K562 (cell line): ENCODE results near the gene ROR2. TPM values are rescaled to one million over a fixed set of nuclear protein-coding genes. Genes with fewer than 3 reads are reported as not detected.
A peak's percentile ranks its signal among the peaks of the same experiment; 100 is the strongest.

Experiments
- ARHGAP35 ChIP-seq: fragments of 450-650 bp; IDR thresholded peaks from 2 replicates; pipeline ENCODE4 v1.6.1; 2018; ENCODE audit not compliant: partially characterized antibody
- ARID1B ChIP-seq: fragments of 450-650 bp; IDR thresholded peaks from 2 replicates; pipeline ENCODE4 v1.6.1; 2016; ENCODE audit warnings: antibody characterized with exemption, mild to moderate bottlenecking, inconsistent platforms
- ATF3 ChIP-seq, 2 experiments: fragments of 450-650 bp in 1 of 2; sonication (generic) in 1 of 2; formaldehyde crosslinking in 1 of 2; IDR thresholded peaks in 1 of 2; conservative IDR thresholded peaks in 1 of 2; 2 replicates each; pipeline versions ENCODE4 v1.6.1 to v1.8.1; 2016 to 2023; ENCODE audit warnings: mild to moderate bottlenecking in 2 of 2, moderate library complexity in 2 of 2, inconsistent platforms in 1 of 2, missing genetic modification reagents in 1 of 2
- CXXC5 ChIP-seq: fragments of 250-450 bp; sonication (Bioruptor Pico); IDR thresholded peaks from 2 replicates; pipeline ENCODE4 v1.8.0; 2022; ENCODE audit warnings: inconsistent platforms, mild to moderate bottlenecking, moderate library complexity
- E2F8 ChIP-seq: fragments of 450-650 bp; IDR thresholded peaks from 2 replicates; pipeline ENCODE4 v1.7.1; 2018; ENCODE audit warnings: mild to moderate bottlenecking, low read depth; ENCODE audit not compliant: partially characterized antibody
- EP400 ChIP-seq: fragments of 450-650 bp; IDR thresholded peaks from 2 replicates; pipeline ENCODE4 v1.6.1; 2017; ENCODE audit warnings: antibody characterized with exemption, mild to moderate bottlenecking, moderate library complexity
- ESRRA ChIP-seq: fragments of 450-650 bp; IDR thresholded peaks from 2 replicates; pipeline ENCODE4 v1.6.1; 2014; ENCODE audit warnings: low read depth, mild to moderate bottlenecking, moderate library complexity, borderline replicate concordance
- FOXA3 ChIP-seq, 2 experiments: fragments of 450-650 bp in 1 of 2; sonication (generic) in 1 of 2; formaldehyde crosslinking; IDR thresholded peaks in 1 of 2; conservative IDR thresholded peaks in 1 of 2; 2 replicates each; pipeline versions ENCODE4 v1.4.0 to v1.8.0; 2020 to 2022; ENCODE audit warnings: mild to moderate bottlenecking in 2 of 2, missing genetic modification reagents in 1 of 2
- FOXO4 ChIP-seq: fragments of 450-650 bp; formaldehyde crosslinking; IDR thresholded peaks from 2 replicates; pipeline ENCODE4 v1.4.0; 2020; ENCODE audit warnings: mild to moderate bottlenecking, moderate library complexity
- MXD1 ChIP-seq: fragments of 250-450 bp; sonication (Bioruptor Pico); IDR thresholded peaks from 2 replicates; pipeline ENCODE4 v1.8.0; 2021; ENCODE audit warnings: borderline replicate concordance, mild to moderate bottlenecking, moderate library complexity; ENCODE audit not compliant: poor library complexity, severe bottlenecking
- NR3C1 ChIP-seq: sonication (generic); formaldehyde crosslinking; IDR thresholded peaks from 2 replicates; pipeline ENCODE4 v1.8.1; 2022; ENCODE audit warnings: missing genetic modification reagents
- PKNOX1 ChIP-seq: fragments of 450-650 bp; IDR thresholded peaks from 2 replicates; pipeline ENCODE4 v1.6.1; 2016
- RAD21 ChIP-seq, 2 experiments: fragments of 250-450 bp in 1 of 2; fragments of 450-650 bp in 1 of 2; sonication (Bioruptor Pico) in 1 of 2; formaldehyde crosslinking in 1 of 2; IDR thresholded peaks in 1 of 2; conservative IDR thresholded peaks in 1 of 2; 2 replicates each; pipeline versions ENCODE4 v1.4.0 to v1.8.0; 2020 to 2022; ENCODE audit warnings: mild to moderate bottlenecking in 2 of 2, moderate library complexity in 1 of 2
- SMARCA4 ChIP-seq: fragments of 450-650 bp; IDR thresholded peaks from 2 replicates; pipeline ENCODE4 v1.6.1; 2016
- SREBF1 ChIP-seq: fragments of 150-350 bp; IDR thresholded peaks from 2 replicates; pipeline ENCODE4 v1.6.1; 2014; ENCODE audit warnings: antibody characterized with exemption, low read depth, low read length, borderline replicate concordance
- STAT5B ChIP-seq: fragments of 250-450 bp; sonication (Bioruptor Pico); IDR thresholded peaks from 2 replicates; pipeline ENCODE4 v1.8.0; 2021; ENCODE audit warnings: mild to moderate bottlenecking, inconsistent platforms
- TAF15 ChIP-seq: fragments of 200-400 bp; formaldehyde crosslinking; IDR thresholded peaks from 2 replicates; pipeline ENCODE4 v1.6.1; 2017; ENCODE audit warnings: mild to moderate bottlenecking, low read depth, low read length, moderate library complexity
- TCF7 ChIP-seq: sonication (generic); IDR thresholded peaks from 2 replicates; pipeline ENCODE4 v1.6.1; 2016; ENCODE audit warnings: antibody characterized with exemption, borderline replicate concordance
- ZKSCAN8 ChIP-seq: fragments of 200-800 bp; sonication (Bioruptor generic); IDR thresholded peaks from 2 replicates; pipeline ENCODE4 v1.6.1; 2016; ENCODE audit warnings: missing genetic modification characterization, missing compliant biosample characterization
- ZNF133 ChIP-seq: fragments of 250-450 bp; sonication (Bioruptor Pico); IDR thresholded peaks from 2 replicates; pipeline ENCODE4 v1.4.0; 2020; ENCODE audit warnings: mild to moderate bottlenecking
- ZNF561 ChIP-seq: fragments of 450-650 bp; formaldehyde crosslinking; conservative IDR thresholded peaks from 2 replicates; pipeline ENCODE4 v1.4.0; 2020; ENCODE audit warnings: mild to moderate bottlenecking, moderate library complexity
- polyA plus RNA-seq, 8 experiments: library from polyadenylated mRNA; depleted of rRNA in 4 of 8; stranded (reverse) in 5 of 8; unstranded in 3 of 8; fragments of >200 nt; fragmentation: Nextera tagmentation in 2 of 8; fragmentation: Illumina TruSeq in 1 of 8; extraction: Ambion mirVana in 2 of 8; extraction: Trizol in 1 of 8; gene quantifications; 2 replicates each; pipeline versions ENCODE4 v1.2.1 to v1.2.3, GENCODE V29; 2011 to 2014; ENCODE audit warnings: inconsistent platforms in 1 of 8, missing spikeins in 1 of 8
- total RNA-seq, 7 experiments: library from RNA; depleted of rRNA in 6 of 7; stranded (reverse); fragments of >200 nt in 6 of 7; fragmentation: Illumina TruSeq in 2 of 7; extraction: Trizol in 2 of 7; gene quantifications; 2 replicates each; pipeline versions ENCODE4 v1.2.1 to v1.2.3, GENCODE V29; 2011 to 2021; ENCODE audit warnings: low replicate concordance in 1 of 7

Gene ROR2
- total and polyA plus RNA-seq, 9 of the 15 experiments (the other 6 are each of a cell fraction or from before 2014, with no cell fraction given) = 5.6 to 33.8 (median 15.3) TPM

GRCh38 chr9:91867740-91868139 is 82.3 kb downstream of the ROR2 start (continued):
- TF ChIP-seq STAT5B (no peak), ATF3 (IDR thresholded peaks at IDR 0.05) (peak; percentile 74), ATF3 (CRISPR knock-in tag; conservative IDR thresholded peaks at IDR 0.05) (no peak), E2F8 (no peak), ZNF133 (CRISPR knock-in tag) (no peak), FOXO4 (no peak), RAD21 (CRISPR knock-in tag; conservative IDR thresholded peaks at IDR 0.05 in 1 of 2, IDR thresholded peaks at IDR 0.05 in 1 of 2) (0 out of 4 replicates have a peak, but pooled peaks of 1 of the 2 experiments have one; percentile 14), ZNF561 (CRISPR knock-in tag) (no peak), TCF7 (no peak), PKNOX1 (no peak), SMARCA4 (no peak), ARHGAP35 (no peak), MXD1 (CRISPR knock-in tag) (no peak), ESRRA (0 out of 2 replicates have a peak, but pooled peaks have one; percentile 7), SREBF1 (no peak), FOXA3 (CRISPR knock-in tag; conservative IDR thresholded peaks at IDR 0.05 in 1 of 2, IDR thresholded peaks at IDR 0.05 in 1 of 2) (no peak), ZKSCAN8 (CRISPR knock-in tag) (no peak), ARID1B (no peak), CXXC5 (CRISPR knock-in tag) (no peak), TAF15 (no peak), NR3C1 (no peak), EP400 (peak; percentile 22; the same call in 1 of the 2 replicates)
